ENCODE data around the gene MSL1. TPM values are rescaled to one million over a fixed set of nuclear protein-coding genes. Genes with fewer than 3 reads are reported as not detected.

Gene MSL1
- total and polyA plus RNA-seq, 2 of the 13 experiments (the other 11 are each of a cell fraction or from before 2014, with no cell fraction given) = 63.8 to 88.5 TPM

DNA sequence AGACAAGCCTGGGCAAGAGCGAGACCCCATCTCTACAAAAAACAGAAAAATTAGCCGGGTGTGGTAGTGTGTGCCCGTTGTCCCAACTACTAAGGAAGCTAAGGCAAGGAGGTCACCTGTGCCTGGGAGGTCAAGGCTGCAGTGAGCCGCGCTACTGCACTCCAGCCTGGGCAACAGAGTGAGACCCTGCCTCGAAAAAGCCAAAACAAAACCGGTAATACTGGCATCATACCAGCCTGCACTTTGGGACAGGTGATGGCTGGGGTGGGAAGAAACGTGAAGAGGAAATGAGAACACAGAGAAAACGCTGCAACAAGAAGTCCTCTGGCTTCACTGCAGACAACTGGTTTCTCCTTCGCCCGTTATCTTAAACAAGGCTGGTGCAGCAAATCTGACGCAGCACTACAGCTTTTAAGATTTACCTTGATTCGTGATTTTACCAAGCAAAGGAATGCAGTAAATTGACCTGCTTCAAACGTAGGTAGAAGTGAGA lies 17.8 kb downstream of the MSL1 start (continued):
- no peak for TF ChIP-seq EED (CRISPR knock-in tag; IDR thresholded peaks at IDR 0.05)
- no peak for TF ChIP-seq ZNF160 (CRISPR knock-in tag; IDR thresholded peaks at IDR 0.05)
- TF ChIP-seq SALL1 (CRISPR knock-in tag; IDR thresholded peaks at IDR 0.05) = peak; percentile 10
- TF ChIP-seq ZNF781 (CRISPR knock-in tag; IDR thresholded peaks at IDR 0.05; ENCODE audit: borderline replicate concordance, not compliant biosample characterization) = peak; percentile 64
- TF ChIP-seq ZNF3 (CRISPR knock-in tag; IDR thresholded peaks at IDR 0.05) = peak; percentile 85; the same call in 1 of the 2 replicates
- TF ChIP-seq ZNF501 (CRISPR knock-in tag; IDR thresholded peaks at IDR 0.05) = peak; percentile 64
- TF ChIP-seq, protein P1, sequence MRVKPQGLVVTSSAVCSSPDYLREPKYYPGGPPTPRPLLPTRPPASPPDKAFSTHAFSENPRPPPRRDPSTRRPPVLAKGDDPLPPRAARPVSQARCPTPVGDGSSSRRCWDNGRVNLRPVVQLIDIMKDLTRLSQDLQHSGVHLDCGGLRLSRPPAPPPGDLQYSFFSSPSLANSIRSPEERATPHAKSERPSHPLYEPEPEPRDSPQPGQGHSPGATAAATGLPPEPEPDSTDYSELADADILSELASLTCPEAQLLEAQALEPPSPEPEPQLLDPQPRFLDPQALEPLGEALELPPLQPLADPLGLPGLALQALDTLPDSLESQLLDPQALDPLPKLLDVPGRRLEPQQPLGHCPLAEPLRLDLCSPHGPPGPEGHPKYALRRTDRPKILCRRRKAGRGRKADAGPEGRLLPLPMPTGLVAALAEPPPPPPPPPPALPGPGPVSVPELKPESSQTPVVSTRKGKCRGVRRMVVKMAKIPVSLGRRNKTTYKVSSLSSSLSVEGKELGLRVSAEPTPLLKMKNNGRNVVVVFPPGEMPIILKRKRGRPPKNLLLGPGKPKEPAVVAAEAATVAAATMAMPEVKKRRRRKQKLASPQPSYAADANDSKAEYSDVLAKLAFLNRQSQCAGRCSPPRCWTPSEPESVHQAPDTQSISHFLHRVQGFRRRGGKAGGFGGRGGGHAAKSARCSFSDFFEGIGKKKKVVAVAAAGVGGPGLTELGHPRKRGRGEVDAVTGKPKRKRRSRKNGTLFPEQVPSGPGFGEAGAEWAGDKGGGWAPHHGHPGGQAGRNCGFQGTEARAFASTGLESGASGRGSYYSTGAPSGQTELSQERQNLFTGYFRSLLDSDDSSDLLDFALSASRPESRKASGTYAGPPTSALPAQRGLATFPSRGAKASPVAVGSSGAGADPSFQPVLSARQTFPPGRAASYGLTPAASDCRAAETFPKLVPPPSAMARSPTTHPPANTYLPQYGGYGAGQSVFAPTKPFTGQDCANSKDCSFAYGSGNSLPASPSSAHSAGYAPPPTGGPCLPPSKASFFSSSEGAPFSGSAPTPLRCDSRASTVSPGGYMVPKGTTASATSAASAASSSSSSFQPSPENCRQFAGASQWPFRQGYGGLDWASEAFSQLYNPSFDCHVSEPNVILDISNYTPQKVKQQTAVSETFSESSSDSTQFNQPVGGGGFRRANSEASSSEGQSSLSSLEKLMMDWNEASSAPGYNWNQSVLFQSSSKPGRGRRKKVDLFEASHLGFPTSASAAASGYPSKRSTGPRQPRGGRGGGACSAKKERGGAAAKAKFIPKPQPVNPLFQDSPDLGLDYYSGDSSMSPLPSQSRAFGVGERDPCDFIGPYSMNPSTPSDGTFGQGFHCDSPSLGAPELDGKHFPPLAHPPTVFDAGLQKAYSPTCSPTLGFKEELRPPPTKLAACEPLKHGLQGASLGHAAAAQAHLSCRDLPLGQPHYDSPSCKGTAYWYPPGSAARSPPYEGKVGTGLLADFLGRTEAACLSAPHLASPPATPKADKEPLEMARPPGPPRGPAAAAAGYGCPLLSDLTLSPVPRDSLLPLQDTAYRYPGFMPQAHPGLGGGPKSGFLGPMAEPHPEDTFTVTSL (CRISPR knock-in tag; IDR thresholded peaks at IDR 0.05; ENCODE audit: borderline replicate concordance) = 0 out of 2 replicates have a peak, but pooled peaks have one; percentile 65
- TF ChIP-seq HIVEP1 (CRISPR knock-in tag; IDR thresholded peaks at IDR 0.05) = no peak
- no peak for TF ChIP-seq MYC (CRISPR knock-in tag; IDR thresholded peaks at IDR 0.05; ENCODE audit: borderline replicate concordance)
- TF ChIP-seq, protein P2, sequence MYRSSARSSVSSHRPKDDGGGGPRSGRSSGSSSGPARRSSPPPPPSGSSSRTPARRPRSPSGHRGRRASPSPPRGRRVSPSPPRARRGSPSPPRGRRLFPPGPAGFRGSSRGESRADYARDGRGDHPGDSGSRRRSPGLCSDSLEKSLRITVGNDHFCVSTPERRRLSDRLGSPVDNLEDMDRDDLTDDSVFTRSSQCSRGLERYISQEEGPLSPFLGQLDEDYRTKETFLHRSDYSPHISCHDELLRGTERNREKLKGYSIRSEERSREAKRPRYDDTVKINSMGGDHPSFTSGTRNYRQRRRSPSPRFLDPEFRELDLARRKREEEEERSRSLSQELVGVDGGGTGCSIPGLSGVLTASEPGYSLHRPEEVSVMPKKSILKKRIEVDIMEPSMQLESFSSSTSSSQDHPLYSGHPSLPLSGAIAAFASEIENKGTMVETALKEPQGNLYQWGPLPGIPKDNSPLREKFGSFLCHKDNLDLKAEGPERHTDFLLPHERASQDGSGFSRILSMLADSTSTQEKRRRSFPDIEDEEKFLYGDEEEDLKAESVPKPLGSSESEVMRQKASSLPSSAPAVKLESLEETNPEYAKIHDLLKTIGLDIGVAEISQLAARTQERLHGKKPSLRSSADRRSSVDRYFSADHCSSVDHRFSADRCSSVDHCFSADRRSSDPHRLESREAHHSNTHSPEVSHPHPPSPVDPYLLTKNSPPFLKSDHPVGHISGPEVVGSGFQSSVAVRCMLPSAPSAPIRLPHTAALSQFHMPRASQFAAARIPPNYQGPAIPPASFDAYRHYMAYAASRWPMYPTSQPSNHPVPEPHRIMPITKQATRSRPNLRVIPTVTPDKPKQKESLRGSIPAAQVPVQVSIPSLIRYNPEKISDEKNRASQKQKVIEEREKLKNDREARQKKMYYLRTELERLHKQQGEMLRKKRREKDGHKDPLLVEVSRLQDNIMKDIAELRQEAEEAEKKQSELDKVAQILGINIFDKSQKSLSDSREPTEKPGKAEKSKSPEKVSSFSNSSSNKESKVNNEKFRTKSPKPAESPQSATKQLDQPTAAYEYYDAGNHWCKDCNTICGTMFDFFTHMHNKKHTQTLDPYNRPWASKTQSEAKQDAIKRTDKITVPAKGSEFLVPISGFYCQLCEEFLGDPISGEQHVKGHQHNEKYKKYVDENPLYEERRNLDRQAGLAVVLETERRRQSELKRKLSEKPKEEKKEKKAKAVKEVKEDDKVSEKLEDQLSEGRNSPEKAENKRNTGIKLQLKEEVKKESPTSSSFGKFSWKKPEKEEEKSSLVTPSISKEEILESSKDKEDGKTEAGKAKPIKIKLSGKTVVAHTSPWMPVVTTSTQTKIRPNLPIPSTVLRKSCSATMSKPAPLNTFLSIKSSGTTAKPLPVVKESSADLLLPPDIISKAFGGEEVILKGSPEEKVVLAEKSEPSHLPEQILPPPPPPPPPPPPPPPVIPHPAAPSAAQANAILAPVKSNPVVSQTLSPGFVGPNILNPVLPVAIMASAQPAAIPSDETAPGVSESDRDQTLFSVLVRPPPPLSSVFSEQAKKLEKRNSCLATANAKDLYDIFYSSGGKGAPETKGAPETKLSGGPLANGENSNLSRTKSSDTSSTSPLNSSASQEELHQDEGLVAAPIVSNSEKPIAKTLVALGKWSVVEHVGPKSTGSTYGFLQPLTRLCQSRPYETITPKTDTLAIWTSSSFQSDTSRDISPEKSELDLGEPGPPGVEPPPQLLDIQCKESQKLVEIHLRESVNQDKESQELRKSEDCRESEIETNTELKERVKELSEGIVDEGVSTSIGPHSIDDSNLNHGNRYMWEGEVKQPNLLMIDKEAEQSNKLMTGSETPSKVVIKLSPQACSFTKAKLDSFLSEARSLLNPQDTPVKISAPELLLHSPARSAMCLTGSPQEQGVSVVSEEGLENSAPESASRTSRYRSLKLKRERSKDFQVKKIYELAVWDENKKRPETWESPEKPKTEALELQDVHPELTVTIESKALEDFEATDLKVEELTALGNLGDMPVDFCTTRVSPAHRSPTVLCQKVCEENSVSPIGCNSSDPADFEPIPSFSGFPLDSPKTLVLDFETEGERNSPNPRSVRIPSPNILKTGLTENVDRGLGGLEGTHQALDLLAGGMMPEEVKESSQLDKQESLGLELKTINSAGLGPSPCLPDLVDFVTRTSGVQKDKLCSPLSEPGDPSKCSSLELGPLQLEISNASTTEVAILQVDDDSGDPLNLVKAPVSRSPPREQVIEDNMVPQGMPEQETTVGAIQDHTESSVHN (CRISPR knock-in tag; IDR thresholded peaks at IDR 0.05) = no peak
- no peak for TF ChIP-seq ZBTB1 (CRISPR knock-in tag; IDR thresholded peaks at IDR 0.05; ENCODE audit: borderline replicate concordance)
- no peak for TF ChIP-seq HCFC1 (IDR thresholded peaks at IDR 0.05; ENCODE audit: low read depth, low read length)
- 0 out of 2 replicates have a peak, but pooled peaks have one; percentile 17 for TF ChIP-seq ZSCAN25 (CRISPR knock-in tag; IDR thresholded peaks at IDR 0.05)
- TF ChIP-seq ARNT2 (CRISPR knock-in tag; IDR thresholded peaks at IDR 0.05; ENCODE audit: low read depth) = no peak
- TF ChIP-seq SRF (IDR thresholded peaks at IDR 0.05; ENCODE audit: low read depth, low read length) = no peak
- no peak for TF ChIP-seq ZNF737 (CRISPR knock-in tag; IDR thresholded peaks at IDR 0.05; ENCODE audit: borderline replicate concordance)
- peak; percentile 37; the same call in 1 of the 2 replicates for TF ChIP-seq SP140L (CRISPR knock-in tag; IDR thresholded peaks at IDR 0.05; ENCODE audit: borderline replicate concordance)
